Activated CD8-positive, alpha-beta T cell treated with anti-CD3 and anti-CD28 coated beads for 36 hours (primary cell): ENCODE measurements around the gene CAMK4. TPM values are rescaled to one million over a fixed set of nuclear protein-coding genes. Genes with fewer than 3 reads are reported as not detected.

Source experiments
- ATAC-seq: fragments of 200-7000 bp; cut with Tn5 transposase; one replicate; pipeline ENCODE4 v1.10.0; 2021; ENCODE audit warnings: mild to moderate bottlenecking, moderate library complexity
- CTCF ChIA-PET: fragments of 350-600 bp; sonication (Branson Sonifier 250); formaldehyde crosslinking; loops from one replicate; lab custom pipeline; 2021; ENCODE audit warnings: antibody characterized with exemption; lab: Charles Lee
- POLR2A ChIA-PET: fragments of 350-600 bp; sonication (Branson Sonifier 250); formaldehyde crosslinking; loops from one replicate; lab custom pipeline; 2021; ENCODE audit warnings: antibody characterized with exemption; lab: Charles Lee
- DNase-seq: peaks from one replicate; pipeline ENCODE4 v3.0.0-alpha.2; 2020
- H3K27ac Mint-ChIP-seq: one replicate; pipeline ENCODE4 v1.8.0; 2021; ENCODE audit warnings: mild to moderate bottlenecking, mixed read lengths
- H3K27me3 Mint-ChIP-seq: one replicate; pipeline ENCODE4 v1.8.0; 2021; ENCODE audit warnings: mixed read lengths
- H3K36me3 Mint-ChIP-seq: one replicate; pipeline ENCODE4 v1.8.0; 2021; ENCODE audit warnings: low read depth, mixed read lengths
- H3K4me1 Mint-ChIP-seq: one replicate; pipeline ENCODE4 v1.8.0; 2021; ENCODE audit warnings: low read depth, mixed read lengths
- H3K4me3 Mint-ChIP-seq: one replicate; pipeline ENCODE4 v1.8.0; 2021; ENCODE audit warnings: mild to moderate bottlenecking, moderate library complexity, mixed read lengths
- H3K9me3 Mint-ChIP-seq: one replicate; pipeline ENCODE4 v1.8.0; 2021; ENCODE audit warnings: mixed read lengths
- CTCF ChIP-seq: fragments of 200-600 bp; IDR thresholded peaks from one replicate; pipeline ENCODE4 v1.8.0; 2022; ENCODE audit warnings: antibody characterized with exemption, mild to moderate bottlenecking
- intact Hi-C: fragments of 100-400 bp; cut with micrococcal nuclease; formaldehyde crosslinking; loops from one replicate; pipeline ENCODE4 v1.10.0; 2022
- total RNA-seq, 2 experiments: library from RNA; stranded (reverse); gene quantifications; one replicate each; pipeline ENCODE4 v1.2.3, GENCODE V29; 2021

CAMK4 gene
- total RNA-seq, 2 experiments from 2014 or later, result 79.7 to 80.7 TPM

GRCh38 chr5:111367115-111367514 is 142.9 kb downstream of the CAMK4 start:
- intact Hi-C loops, result no loop called here
- peaks cover 42% of the 10 kb centered on the region for H3K4me1 Mint-ChIP-seq
- no peak overlapping the region for H3K4me3 Mint-ChIP-seq
- DNase-seq (no peak), ATAC-seq (no peak)
- no peaks in the 10 kb centered on the region for H3K27me3 Mint-ChIP-seq
- H3K36me3 Mint-ChIP-seq, result peaks cover 46% of the 10 kb centered on the region
- ChIA-PET POLR2A (no interaction called here), CTCF (interaction anchor here (1.0 kb wide), 1 partner anchor 23 kb away, joined by 3 read pairs; no protein-coding TSS in a partner anchor)
- no peak for TF ChIP-seq CTCF
- no peak overlapping the region for H3K27ac Mint-ChIP-seq
- H3K9me3 Mint-ChIP-seq, result peaks cover 2% of the 10 kb centered on the region

GRCh38 chr5:111372799-111373198 is 148.6 kb downstream of the CAMK4 start:
- no peak for TF ChIP-seq CTCF
- ChIA-PET POLR2A (no interaction called here), CTCF (interaction anchor here (0.7 kb wide), 1 partner anchor 38 kb away, joined by 3 read pairs; no protein-coding TSS in a partner anchor)

GRCh38 chr5:111374380-111374779 is 150.2 kb downstream of the CAMK4 start:
- ChIA-PET CTCF (interaction anchor here (5.0 kb wide), 1 partner anchor 13 kb away, joined by 15 read pairs; no protein-coding TSS in a partner anchor), POLR2A (no interaction called here)
- Mint-ChIP-seq H3K27me3 (no peaks in the 10 kb centered on the region), H3K9me3 (peaks cover 4% of the 10 kb centered on the region), H3K4me1 (peaks cover 33% of the 10 kb centered on the region), H3K27ac (peak overlapping the region; percentile 7), H3K36me3 (peaks cover 38% of the 10 kb centered on the region), H3K4me3 (no peak overlapping the region)
- ATAC-seq, result no peak
- no peak for TF ChIP-seq CTCF
- no peak for DNase-seq
- intact Hi-C loops, result no loop called here

More at GRCh38 chr5:111372799-111373198, 148.6 kb downstream of the CAMK4 start:
- Mint-ChIP-seq H3K27ac (no peak overlapping the region), H3K36me3 (peaks cover 36% of the 10 kb centered on the region), H3K4me3 (no peak overlapping the region), H3K4me1 (peaks cover 35% of the 10 kb centered on the region), H3K9me3 (peaks cover 5% of the 10 kb centered on the region), H3K27me3 (no peaks in the 10 kb centered on the region)
- intact Hi-C loops, result no loop called here
- no peak for ATAC-seq
- no peak for DNase-seq

- Mint-ChIP-seq H3K4me1 (peaks cover 35% of the 10 kb centered on the region), H3K36me3 (peaks cover 39% of the 10 kb centered on the region), H3K27me3 (no peaks in the 10 kb centered on the region), H3K27ac (no peak overlapping the region), H3K4me3 (no peak overlapping the region), H3K9me3 (peaks cover 4% of the 10 kb centered on the region)
- ChIA-PET CTCF (interaction anchor here (1.4 to 5.0 kb wide), 2 partner anchors 11 to 20 kb away, joined by 3 to 15 read pairs; no protein-coding TSS in a partner anchor), POLR2A (interaction anchor here (1.4 kb wide), 1 partner anchor 13 kb away, joined by 4 read pairs; no protein-coding TSS in a partner anchor)
- intact Hi-C loops, result no loop called here
- DNase-seq (no peak), ATAC-seq (no peak)
- no peak for TF ChIP-seq CTCF
These were observed 151.5 kb downstream of the CAMK4 start for GRCh38 chr5:111375645-111376044.

- Mint-ChIP-seq H3K27me3 (no peaks in the 10 kb centered on the region), H3K4me1 (peaks cover 35% of the 10 kb centered on the region), H3K9me3 (peaks cover 4% of the 10 kb centered on the region), H3K36me3 (peaks cover 44% of the 10 kb centered on the region), H3K27ac (no peak overlapping the region), H3K4me3 (no peak overlapping the region)
- no peak for DNase-seq
- TF ChIP-seq CTCF, result no peak
- ATAC-seq, result no peak
- POLR2A ChIA-PET, result no interaction called here
- intact Hi-C loops, result no loop called here
- CTCF ChIA-PET, result interaction anchor here (1.6 to 5.0 kb wide), 2 partner anchors 10 to 98 kb away, joined by 5 to 15 read pairs; no protein-coding TSS in a partner anchor
These were observed 153.1 kb downstream of the CAMK4 start for GRCh38 chr5:111377306-111377705.
